Progenitor cell of endocrine pancreas (in vitro differentiated cells): ENCODE data around the gene TAS1R2. TPM values are rescaled to one million over a fixed set of nuclear protein-coding genes. Genes with fewer than 3 reads are reported as not detected.

ENCODE experiments used
- DNase-seq: peaks from one replicate; pipeline ENCODE4 v3.0.0; 2021; ENCODE audit warnings: low spot score; ENCODE audit not compliant: unreplicated experiment
- H3K27ac Mint-ChIP-seq: 2 replicates; pipeline ENCODE4 v1.8.0; 2021; ENCODE audit warnings: mild to moderate bottlenecking, moderate library complexity, mixed read lengths
- H3K27me3 Mint-ChIP-seq: 2 replicates; pipeline ENCODE4 v1.8.0; 2021; ENCODE audit warnings: mixed read lengths
- H3K36me3 Mint-ChIP-seq: 2 replicates; pipeline ENCODE4 v1.8.0; 2022; ENCODE audit warnings: mixed read lengths; ENCODE audit not compliant: insufficient read depth
- H3K4me1 Mint-ChIP-seq: 2 replicates; pipeline ENCODE4 v1.8.0; 2021; ENCODE audit warnings: low read depth, mixed read lengths
- H3K4me3 Mint-ChIP-seq: 2 replicates; pipeline ENCODE4 v1.8.0; 2021; ENCODE audit warnings: low read depth, mild to moderate bottlenecking, moderate library complexity, mixed read lengths
- H3K9me3 Mint-ChIP-seq: 2 replicates; pipeline ENCODE4 v1.8.0; 2021; ENCODE audit warnings: low read depth, mixed read lengths
- CTCF ChIP-seq: fragments of 200-600 bp; sonication (generic); IDR thresholded peaks from one replicate; pipeline ENCODE4 v1.5.0; 2021; ENCODE audit warnings: antibody characterized with exemption, mild to moderate bottlenecking; ENCODE audit not compliant: unreplicated experiment
- total RNA-seq: library from RNA; stranded (reverse); gene quantifications from 2 replicates; pipeline ENCODE4 v1.2.1, GENCODE V29; 2021

The TAS1R2 gene
- total RNA-seq, 1 donor from 2014 or later = not detected

- DNase-seq = no peak
- H3K4me3 Mint-ChIP-seq = no peak overlapping the region
- no peaks in the 10 kb centered on the region for H3K36me3 Mint-ChIP-seq
- H3K27me3 Mint-ChIP-seq = peaks cover 46% of the 10 kb centered on the region
- TF ChIP-seq CTCF = no peak
- H3K4me1 Mint-ChIP-seq = no peaks in the 10 kb centered on the region
- no peaks in the 10 kb centered on the region for H3K9me3 Mint-ChIP-seq
- H3K27ac Mint-ChIP-seq = no peak overlapping the region
These were observed 47.6 kb downstream of the TAS1R2 start for GRCh38 chr1:18811733-18812452.

- H3K27me3 Mint-ChIP-seq = peaks cover 41% of the 10 kb centered on the region
- no peak overlapping the region for H3K4me3 Mint-ChIP-seq
- no peak overlapping the region for H3K27ac Mint-ChIP-seq
- no peaks in the 10 kb centered on the region for H3K36me3 Mint-ChIP-seq
- TF ChIP-seq CTCF = no peak
- no peaks in the 10 kb centered on the region for H3K9me3 Mint-ChIP-seq
- no peaks in the 10 kb centered on the region for H3K4me1 Mint-ChIP-seq
- DNase-seq = no peak
These were observed 49.2 kb downstream of the TAS1R2 start for GRCh38 chr1:18809953-18810899.

GRCh38 chr1:18808550-18808949, 50.9 kb downstream of the TAS1R2 start:
- peaks cover 54% of the 10 kb centered on the region for H3K27me3 Mint-ChIP-seq
- no peak overlapping the region for H3K27ac Mint-ChIP-seq
- H3K4me1 Mint-ChIP-seq = no peaks in the 10 kb centered on the region

GRCh38 chr1:18807334-18808063, 52.0 kb downstream of the TAS1R2 start:
- DNase-seq = no peak
- Mint-ChIP-seq H3K36me3 (no peaks in the 10 kb centered on the region), H3K4me1 (no peaks in the 10 kb centered on the region), H3K27me3 (peaks cover 47% of the 10 kb centered on the region), H3K27ac (no peak overlapping the region), H3K9me3 (no peaks in the 10 kb centered on the region), H3K4me3 (no peak overlapping the region)
- no peak for TF ChIP-seq CTCF

More at GRCh38 chr1:18808550-18808949, 50.9 kb downstream of the TAS1R2 start:
- Mint-ChIP-seq H3K9me3 (no peaks in the 10 kb centered on the region), H3K4me3 (no peak overlapping the region), H3K36me3 (no peaks in the 10 kb centered on the region)
- no peak for TF ChIP-seq CTCF
- DNase-seq = no peak
